Gastrocnemius medialis (tissue), 4 donors: ENCODE measurements around the gene CSF1.

Source experiments
- CTCF ChIP-seq, 5 experiments: fragments of 450-650 bp in 3 of 5; fragments of 200-600 bp in 2 of 5; sonication (generic) in 2 of 5; IDR thresholded peaks in 4 of 5; conservative IDR thresholded peaks in 1 of 5; 1 replicate in 4 of 5; 2 replicates in 1 of 5; pipeline ENCODE4 v1.5.1; 2016 to 2019; ENCODE audit warnings: antibody characterized with exemption in 5 of 5, mild to moderate bottlenecking in 3 of 5, moderate library complexity in 3 of 5
- POLR2A ChIP-seq, 2 donors: fragments of 450-650 bp; IDR thresholded peaks; one replicate each; pipeline ENCODE4 v1.6.1; 2017; ENCODE audit warnings: antibody characterized with exemption in 2 of 2, mild to moderate bottlenecking in 2 of 2, moderate library complexity in 2 of 2

DNA sequence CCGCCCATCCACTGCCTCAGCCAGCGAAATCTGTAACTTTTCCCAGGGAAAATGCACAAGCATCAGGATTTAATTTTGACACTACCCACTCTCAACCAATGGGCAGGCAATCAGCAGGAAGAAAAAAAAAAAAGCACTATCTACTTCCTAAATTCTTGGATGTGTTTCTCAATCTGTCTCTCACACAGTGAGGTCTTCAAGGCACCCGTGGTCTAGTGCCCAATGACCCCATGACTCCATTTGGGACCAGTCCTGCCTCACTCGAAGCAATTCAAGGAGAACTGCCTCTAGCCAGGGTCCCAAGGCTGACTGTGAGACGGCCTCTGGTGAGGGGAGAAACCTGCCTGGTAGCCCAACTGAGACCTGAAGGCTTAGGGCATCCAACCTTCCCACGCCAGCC, 35.9 kb downstream of the CSF1 start:
- TF ChIP-seq CTCF (IDR thresholded peaks at IDR 0.05 in 4 of 5, conservative IDR thresholded peaks at IDR 0.05 in 1 of 5) (no peak), POLR2A (IDR thresholded peaks at IDR 0.05) (no peak)
